ENCODE data around the gene BRF1.

The BRF1 gene

DNA sequence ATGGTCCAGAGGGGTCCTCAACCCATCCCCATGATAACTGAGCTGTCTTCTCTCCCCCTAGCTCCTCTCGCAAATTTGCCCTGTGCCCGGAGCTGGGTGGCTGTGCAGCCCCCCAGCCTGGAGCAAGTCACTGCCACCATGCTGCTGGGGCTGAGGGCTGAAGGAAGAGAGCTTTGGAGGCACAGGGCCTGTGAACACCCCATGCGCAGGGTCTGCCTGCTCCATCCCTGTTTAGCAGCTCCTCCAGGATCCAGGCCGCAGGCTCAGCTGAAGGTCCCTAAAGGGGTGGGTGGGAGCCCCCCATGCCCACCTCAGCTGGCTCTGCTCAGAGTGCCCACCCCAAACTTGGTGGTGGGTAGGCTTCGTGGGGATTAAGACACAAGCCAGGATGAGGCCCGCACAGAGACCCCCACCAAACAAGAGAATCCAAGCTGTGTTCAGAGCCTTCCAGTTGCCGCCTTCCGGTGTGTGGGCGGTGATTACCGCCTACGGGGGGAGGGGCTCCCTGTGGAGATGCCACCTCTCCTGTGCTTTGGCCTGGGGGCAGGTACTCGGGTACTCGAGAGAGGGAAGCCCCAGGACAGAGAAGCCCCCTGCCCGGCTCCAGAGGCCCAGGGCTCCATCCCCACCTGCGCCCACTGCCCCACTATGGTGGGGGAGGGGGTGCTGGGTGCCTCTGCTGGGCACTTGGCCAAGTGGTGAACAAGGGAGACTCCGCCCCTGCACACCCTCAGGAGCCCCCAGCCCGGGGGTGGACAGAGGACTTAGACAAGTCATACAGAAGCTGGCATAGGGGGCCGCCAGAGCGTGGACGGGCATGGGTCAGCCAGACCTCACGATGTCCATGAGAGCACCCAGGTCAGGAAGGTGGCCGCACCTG, 130.8 kb downstream of the BRF1 start:
- DNase-seq = no peak

DNA sequence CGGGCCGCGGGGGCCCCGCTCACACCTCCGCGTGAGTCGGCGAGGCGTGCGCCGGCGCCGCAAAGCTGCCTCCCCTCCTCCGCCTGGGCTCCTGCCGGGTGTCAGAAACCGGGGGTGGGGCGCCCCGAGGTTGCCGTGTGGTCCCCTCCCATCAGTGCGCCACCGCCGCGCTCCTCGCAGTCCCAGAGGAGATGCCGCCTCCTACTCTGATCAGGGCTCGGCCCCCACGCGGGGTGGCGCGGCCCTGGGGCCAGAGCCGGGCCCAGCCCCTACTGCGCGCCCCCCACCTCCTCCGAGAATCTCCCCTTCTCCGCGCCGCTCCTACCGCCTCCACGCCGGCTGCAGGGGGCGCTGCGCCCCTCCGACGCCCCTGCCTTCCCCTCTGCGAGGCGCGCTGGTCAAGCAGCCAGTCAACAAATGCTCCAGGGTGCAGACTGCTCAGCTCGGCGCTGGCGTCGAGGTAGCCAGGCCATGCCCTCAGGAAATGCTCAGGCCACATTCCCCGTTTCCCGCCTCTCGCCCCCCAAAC, 131.8 kb downstream of the BRF1 start:
- DNase-seq = no peak

- DNase-seq = no peak
Measured at GRCh38 chr14:105168496-105168978, 132.3 kb downstream of the BRF1 start, which contains the start of gene JAG2. TSS of gene JAG2 (minus strand) at chr14:105168776. CDS start at chr14:105168420, 356 bp downstream.

DNA sequence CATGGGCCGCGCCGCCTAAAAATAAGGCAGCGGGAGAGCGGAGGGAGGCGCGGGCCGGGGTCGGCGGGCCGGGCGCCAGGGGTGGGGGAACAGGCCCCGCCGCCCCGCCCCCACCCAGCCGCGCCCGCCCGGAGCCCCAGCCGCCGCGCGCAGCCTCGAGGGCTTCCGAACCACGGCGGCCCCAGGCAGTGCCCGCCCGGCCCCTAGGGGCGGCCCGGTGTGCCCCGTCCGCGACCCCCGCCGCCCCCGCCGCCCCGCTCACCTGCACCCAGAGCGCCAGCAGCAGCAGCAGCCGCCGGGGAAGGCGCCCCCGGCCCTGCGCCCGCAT, 132.7 kb downstream of the BRF1 start:
- no peak for DNase-seq

DNA sequence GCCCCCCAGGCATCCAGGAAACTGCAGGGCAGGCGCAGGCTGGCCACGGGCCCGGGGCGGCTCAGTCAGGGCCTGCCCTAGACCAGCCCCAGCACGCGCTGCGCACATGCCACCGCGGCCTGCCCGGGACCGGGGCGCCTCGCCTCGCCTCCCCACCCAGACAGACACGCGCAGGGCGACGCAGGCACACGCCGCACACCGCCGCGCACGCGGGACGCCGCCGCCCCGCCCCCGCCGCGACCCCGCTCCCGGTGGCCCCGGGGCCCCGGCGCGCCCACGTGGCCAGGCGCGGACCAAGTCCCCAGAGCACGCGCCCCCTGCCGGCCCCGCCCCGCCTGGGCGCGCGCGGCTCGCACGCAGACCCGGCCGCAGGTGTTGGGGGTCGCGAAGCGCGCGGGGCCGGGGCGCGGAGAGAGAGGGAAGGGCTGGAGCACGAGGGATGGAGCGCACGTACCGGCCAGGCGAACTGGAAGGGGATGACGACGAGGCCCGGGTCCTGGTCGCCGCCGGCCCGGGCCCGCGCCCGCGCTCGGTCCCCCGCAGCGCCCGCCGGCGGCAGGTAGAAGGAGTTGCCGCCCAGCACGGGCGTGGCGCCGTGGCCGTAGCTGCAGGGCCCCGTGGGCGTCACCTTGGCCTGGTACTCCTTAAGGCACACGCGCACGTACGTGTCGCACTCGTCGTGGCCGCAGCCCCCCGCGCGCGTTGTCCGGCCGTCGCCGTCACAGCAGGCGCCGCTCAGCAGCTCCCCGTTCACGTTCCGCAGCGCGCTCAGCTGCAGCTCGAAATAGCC, 133.3 kb downstream of the BRF1 start:
- no peak for DNase-seq

GRCh38 chr14:105166571-105167302, 134.1 kb downstream of the BRF1 start:
- DNase-seq = no peak

- no peak for DNase-seq
Measured at GRCh38 chr14:105165761-105166485, 134.9 kb downstream of the BRF1 start.

DNA sequence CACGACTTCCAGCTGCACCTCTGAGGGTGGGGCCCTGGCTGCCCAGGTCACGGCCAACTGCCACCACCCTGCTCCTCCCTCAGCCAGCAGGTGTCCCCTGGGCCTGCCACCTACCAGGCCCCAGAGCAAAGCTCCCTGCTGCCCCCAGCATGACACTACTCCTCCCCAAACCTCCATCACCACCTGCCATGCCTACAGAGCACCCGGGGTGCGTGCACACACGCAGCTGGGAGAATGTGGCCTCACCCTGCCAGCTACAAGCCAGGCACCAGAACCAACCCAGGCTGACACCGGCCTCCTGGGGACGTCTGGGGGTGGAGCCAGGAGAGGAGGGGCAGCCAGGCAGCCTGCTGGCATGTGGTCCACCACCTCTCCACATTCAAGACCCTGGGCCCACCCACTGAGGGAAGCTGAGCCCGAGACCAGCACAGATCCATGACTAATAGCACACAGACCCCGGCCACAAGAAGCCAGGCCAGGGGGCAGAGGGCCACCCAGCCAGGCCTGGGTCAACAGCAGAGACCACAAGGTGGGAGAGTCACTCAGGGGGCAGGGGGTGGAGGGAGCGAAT, 135.6 kb downstream of the BRF1 start:
- no peak for DNase-seq

DNA sequence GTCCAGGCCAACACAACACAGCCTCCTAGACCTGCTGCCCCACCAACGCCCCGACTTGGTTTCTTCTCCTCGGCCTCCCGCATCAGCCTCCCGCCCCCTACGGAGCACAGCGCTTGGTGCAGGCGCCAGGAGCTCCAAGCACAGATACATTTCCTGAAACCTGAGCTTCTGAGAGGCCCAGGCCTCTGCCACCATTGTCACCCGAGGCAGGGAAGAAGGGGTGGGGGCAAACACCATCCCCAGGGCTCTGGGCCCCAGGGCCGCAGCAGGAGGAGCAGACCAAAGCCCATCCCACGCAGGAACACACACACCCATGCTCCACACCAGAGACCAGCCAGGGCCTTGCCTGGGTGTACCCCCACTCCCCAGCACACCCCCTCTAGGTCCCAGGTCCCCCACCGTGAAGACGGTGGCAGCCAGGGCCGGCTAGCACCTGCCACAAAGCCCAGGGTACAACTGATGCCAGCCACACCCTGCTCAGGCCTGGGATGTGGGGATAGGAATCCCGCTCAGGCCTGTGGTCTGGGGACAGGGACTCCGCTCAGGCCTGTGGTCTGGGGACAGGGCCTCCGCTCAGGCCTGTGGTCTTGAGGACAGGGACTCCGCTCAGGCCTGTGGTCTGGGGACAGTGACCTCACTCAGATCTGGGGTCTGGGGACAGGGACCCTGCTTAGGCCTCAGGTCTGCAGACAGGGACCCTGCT, 137.6 kb downstream of the BRF1 start:
- no peak for DNase-seq

- DNase-seq = no peak
Measured at GRCh38 chr14:105162669-105162979, 138.2 kb downstream of the BRF1 start.

DNA sequence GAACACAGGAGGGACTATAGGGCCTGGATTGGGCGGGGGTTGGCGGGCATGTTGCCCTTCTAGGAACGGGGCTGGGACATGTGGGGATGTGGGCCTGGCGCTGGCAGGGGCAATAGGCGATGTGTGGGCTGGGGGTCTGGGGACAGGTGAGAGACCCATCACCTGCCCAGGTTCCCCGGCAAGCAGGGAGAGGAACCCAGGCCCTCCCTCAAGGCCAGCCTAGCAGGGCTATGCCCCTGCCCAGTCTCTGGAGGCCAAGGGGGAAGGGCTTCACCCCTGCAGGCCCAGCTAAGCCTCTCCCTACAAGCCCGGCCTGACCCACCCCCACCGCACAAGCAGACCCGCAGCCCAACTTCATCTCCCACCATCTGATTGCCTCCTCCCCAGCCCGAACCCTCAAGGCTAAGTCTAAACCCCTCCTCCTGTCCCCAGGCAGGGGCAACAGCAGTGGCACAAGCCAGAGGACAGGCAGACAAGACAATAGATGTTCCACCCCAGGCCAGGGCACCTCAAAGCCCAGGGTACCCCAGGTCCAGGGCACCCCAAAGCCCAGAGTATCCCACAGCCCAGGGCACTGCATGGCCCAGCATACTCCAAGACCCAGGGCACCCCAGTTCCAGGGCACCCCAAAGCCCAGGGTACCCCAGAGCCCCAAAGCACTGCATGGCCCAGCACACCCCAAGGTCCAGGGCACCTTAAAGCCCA, 138.7 kb downstream of the BRF1 start:
- DNase-seq = no peak

DNA sequence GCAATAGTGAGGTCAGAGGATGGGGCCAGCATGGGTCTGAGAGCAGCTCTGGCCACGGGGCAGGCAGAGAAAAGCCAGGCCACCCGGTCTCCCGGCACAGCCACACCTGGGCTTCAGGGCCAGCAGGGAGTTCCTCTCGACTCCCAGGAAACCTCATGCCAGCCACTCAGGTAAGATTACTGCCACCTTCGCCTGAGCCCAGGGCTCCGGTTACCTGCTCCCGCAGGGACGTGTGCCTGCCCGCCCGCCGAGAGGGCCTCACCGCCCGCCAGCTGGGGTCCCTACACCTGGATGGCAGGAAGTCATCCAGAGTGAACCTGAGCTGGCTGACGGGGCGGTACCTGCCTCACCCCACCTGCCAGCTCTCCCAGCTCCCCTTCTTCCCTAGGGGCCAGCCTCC, 139.5 kb downstream of the BRF1 start:
- no peak for DNase-seq

- DNase-seq = no peak
Measured at GRCh38 chr14:105160776-105161175, 140.0 kb downstream of the BRF1 start.

DNA sequence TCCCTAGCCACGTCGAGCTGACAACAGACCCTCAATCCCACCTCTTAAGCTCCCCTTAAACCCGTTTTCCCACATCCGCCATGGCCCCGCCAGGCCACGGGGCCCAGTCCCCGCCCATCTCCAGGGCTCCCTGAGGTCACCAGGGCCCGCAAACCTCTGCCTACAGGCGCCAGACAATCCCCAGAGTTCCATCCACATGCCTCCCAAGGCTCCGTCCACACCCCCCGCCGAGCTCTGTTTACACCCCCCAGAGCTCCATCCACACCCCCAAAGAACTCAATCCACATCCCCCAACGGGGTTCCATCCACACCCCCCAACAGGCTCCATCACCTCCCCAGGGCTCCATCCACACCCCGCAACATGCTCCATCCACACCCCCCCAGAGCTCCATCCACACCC, 141.5 kb downstream of the BRF1 start:
- DNase-seq = no peak

All from right hindlimb (tissue), 1 donor.